Mucosa of descending colon (tissue), 3 donors: ENCODE results near the gene DRP2. TPM values are rescaled to one million over a fixed set of nuclear protein-coding genes. Genes with fewer than 3 reads are reported as not detected.

ENCODE experiments used
- ATAC-seq: fragments of 200-7000 bp; cut with Tn5 transposase; one replicate; pipeline ENCODE4 v1.9.1; 2020; ENCODE audit warnings: mild to moderate bottlenecking, moderate library complexity
- DNase-seq, 3 donors: peaks; one replicate each; pipeline ENCODE4 v3.0.0-alpha.2; 2020
- H3K36me3 ChIP-seq: fragments of 200-600 bp; one replicate; pipeline ENCODE4 v1.8.0; 2021; ENCODE audit warnings: low read depth, mild to moderate bottlenecking
- H3K4me1 ChIP-seq: fragments of 200-600 bp; one replicate; pipeline ENCODE4 v1.8.0; 2021; ENCODE audit warnings: low read depth, mild to moderate bottlenecking
- H3K4me3 ChIP-seq: fragments of 200-600 bp; one replicate; pipeline ENCODE4 v1.8.0; 2021; ENCODE audit warnings: mild to moderate bottlenecking
- H3K9me3 ChIP-seq: fragments of 200-600 bp; one replicate; pipeline ENCODE4 v1.8.0; 2021; ENCODE audit warnings: mild to moderate bottlenecking
- CTCF ChIP-seq: fragments of 200-600 bp; IDR thresholded peaks from one replicate; pipeline ENCODE4 v1.8.0; 2022; ENCODE audit warnings: antibody characterized with exemption, mild to moderate bottlenecking
- intact Hi-C, 2 donors: fragments of 100-400 bp; cut with DNase I in 1 of 2; cut with micrococcal nuclease in 1 of 2; formaldehyde crosslinking; loops; one replicate each; pipeline versions ENCODE4 v1.11.0 to v1.11.1; 2022; cut with DNase I, micrococcal nuclease
- total RNA-seq, 3 donors: library from RNA; stranded (reverse); fragmentation: NEBNext Ultra II Directional in 2 of 3; extraction: Animal tissue kit (Norgen Biotek cat#: 25700) in 2 of 3; gene quantifications; one replicate each; pipeline versions ENCODE4 v1.2.1 to v1.2.4, GENCODE V29; 2021 to 2023
- donor health status: DM: no; HTN: no; CAD: no; lungs with moderate emphysema.
- donor health status: DM: no; HTN: no; CAD: no.
- donor health status: DM: no; HTN: yes; CAD: no.

The DRP2 gene
- total RNA-seq, 3 donors from 2014 or later: 0.23 to 6.0 (median 0.70) TPM

- H3K9me3 ChIP-seq: no peaks in the 10 kb centered on the region
- TF ChIP-seq CTCF: no peak
- no peaks in the 10 kb centered on the region for H3K4me1 ChIP-seq
- DNase-seq (no peak), ATAC-seq (no peak)
- no peaks in the 10 kb centered on the region for H3K36me3 ChIP-seq
- H3K4me3 ChIP-seq: no peak overlapping the region
- intact Hi-C loops: no loop called here
Observed at GRCh38 chrX:101257448-101258258, 38.1 kb downstream of the DRP2 start.

GRCh38 chrX:101258259-101258581, 38.6 kb downstream of the DRP2 start:
- intact Hi-C loops: no loop called here
- no peak for TF ChIP-seq CTCF
- Histone ChIP-seq H3K9me3 (no peaks in the 10 kb centered on the region), H3K36me3 (no peaks in the 10 kb centered on the region), H3K4me3 (no peak overlapping the region), H3K4me1 (no peaks in the 10 kb centered on the region)
- DNase-seq (no peak), ATAC-seq (no peak)

GRCh38 chrX:101260435-101260834, 40.8 kb downstream of the DRP2 start:
- ATAC-seq: peak; percentile 54
- DNase-seq: peak in 1 of 3 donors; percentile 2
- Histone ChIP-seq H3K36me3 (no peaks in the 10 kb centered on the region), H3K4me1 (no peaks in the 10 kb centered on the region), H3K4me3 (no peak overlapping the region), H3K9me3 (no peaks in the 10 kb centered on the region)
- no peak for TF ChIP-seq CTCF
- intact Hi-C loops: no loop called here

GRCh38 chrX:101262590-101262989, 43.0 kb downstream of the DRP2 start:
- DNase-seq (no peak), ATAC-seq (no peak)
- TF ChIP-seq CTCF: no peak
- Histone ChIP-seq H3K4me1 (no peaks in the 10 kb centered on the region), H3K36me3 (no peaks in the 10 kb centered on the region), H3K9me3 (no peaks in the 10 kb centered on the region), H3K4me3 (no peak overlapping the region)
- intact Hi-C loops: no loop called here

- intact Hi-C loops: no loop called here
- H3K9me3 ChIP-seq: no peaks in the 10 kb centered on the region
- TF ChIP-seq CTCF: no peak
- no peak overlapping the region for H3K4me3 ChIP-seq
- H3K36me3 ChIP-seq: no peaks in the 10 kb centered on the region
- ATAC-seq (no peak), DNase-seq (no peak)
- no peaks in the 10 kb centered on the region for H3K4me1 ChIP-seq
Observed at GRCh38 chrX:101263766-101264165, 44.2 kb downstream of the DRP2 start.
